ENCODE measurements around the gene TRAPPC3.
A peak's percentile ranks its signal among the peaks of the same experiment; 100 is the strongest.
"Not testable (repeated sequence)": the region's sequence is repeated elsewhere in the genome, so short reads cannot be mapped to it uniquely, and the experiment has no call there.

Gene TRAPPC3

GRCh38 chr1:36149237-36149972, at the start of gene TRAPPC3:
Gene TRAPPC3, minus strand, starts transcription at chr1:36149486. Its CDS starts 108 bp downstream, at chr1:36149378.
- peaks cover 22% of the 10 kb centered on the region for H3K4me1 ChIP-seq (ENCODE audit: control insufficient read depth, insufficient read depth, low read length)
- peak within 1 kb of the TSS; percentile 90 for H3K27ac ChIP-seq (ENCODE audit: low read depth, low read length)
- H3K27me3 ChIP-seq (ENCODE audit: control insufficient read depth, insufficient read depth, low read length): peaks cover 25% of the 10 kb centered on the region
- H3K4me3 ChIP-seq (ENCODE audit: low read depth, low read length): peak within 1 kb of the TSS; percentile 81
- H3K9ac ChIP-seq (ENCODE audit: low read depth, low read length): peak within 1 kb of the TSS; percentile 80
- H3K9me3 ChIP-seq (ENCODE audit: control insufficient read depth, insufficient read depth, low read length): no peaks in the 10 kb centered on the region
- H3K36me3 ChIP-seq (ENCODE audit: control insufficient read depth, insufficient read depth, low read length): peaks cover 2% of the 10 kb centered on the region; the same call in 1 of the 2 replicates

GRCh38 chr1:36198641-36199040, 49.4 kb upstream of the TRAPPC3 start:
- H3K4me3 ChIP-seq (ENCODE audit: low read depth, low read length): no peak overlapping the region
- H3K36me3 ChIP-seq (ENCODE audit: control insufficient read depth, insufficient read depth, low read length): no peaks in the 10 kb centered on the region
- no peaks in the 10 kb centered on the region for H3K9me3 ChIP-seq (ENCODE audit: control insufficient read depth, insufficient read depth, low read length)
- H3K27me3 ChIP-seq (ENCODE audit: control insufficient read depth, insufficient read depth, low read length): no peaks in the 10 kb centered on the region
- no peaks in the 10 kb centered on the region for H3K4me1 ChIP-seq (ENCODE audit: control insufficient read depth, insufficient read depth, low read length)
- H3K27ac ChIP-seq (ENCODE audit: low read depth, low read length): no peak overlapping the region
- H3K9ac ChIP-seq (ENCODE audit: low read depth, low read length): no peak overlapping the region

GRCh38 chr1:36196805-36197204, 47.5 kb upstream of the TRAPPC3 start:
- not testable (repeated sequence) for H3K9me3 ChIP-seq (ENCODE audit: control insufficient read depth, insufficient read depth, low read length); H3K27ac ChIP-seq (ENCODE audit: low read depth, low read length); H3K4me3 ChIP-seq (ENCODE audit: low read depth, low read length); H3K27me3 ChIP-seq (ENCODE audit: control insufficient read depth, insufficient read depth, low read length); H3K36me3 ChIP-seq (ENCODE audit: control insufficient read depth, insufficient read depth, low read length); H3K4me1 ChIP-seq (ENCODE audit: control insufficient read depth, insufficient read depth, low read length); H3K9ac ChIP-seq (ENCODE audit: low read depth, low read length)

GRCh38 chr1:36187800-36188593, 38.7 kb upstream of the TRAPPC3 start:
- Histone ChIP-seq H3K4me1 (ENCODE audit: control insufficient read depth, insufficient read depth, low read length) (peaks cover 6% of the 10 kb centered on the region; the same call in 1 of the 2 replicates), H3K27ac (ENCODE audit: low read depth, low read length) (peak overlapping the region; percentile 71), H3K9ac (ENCODE audit: low read depth, low read length) (no peak overlapping the region)

DNA sequence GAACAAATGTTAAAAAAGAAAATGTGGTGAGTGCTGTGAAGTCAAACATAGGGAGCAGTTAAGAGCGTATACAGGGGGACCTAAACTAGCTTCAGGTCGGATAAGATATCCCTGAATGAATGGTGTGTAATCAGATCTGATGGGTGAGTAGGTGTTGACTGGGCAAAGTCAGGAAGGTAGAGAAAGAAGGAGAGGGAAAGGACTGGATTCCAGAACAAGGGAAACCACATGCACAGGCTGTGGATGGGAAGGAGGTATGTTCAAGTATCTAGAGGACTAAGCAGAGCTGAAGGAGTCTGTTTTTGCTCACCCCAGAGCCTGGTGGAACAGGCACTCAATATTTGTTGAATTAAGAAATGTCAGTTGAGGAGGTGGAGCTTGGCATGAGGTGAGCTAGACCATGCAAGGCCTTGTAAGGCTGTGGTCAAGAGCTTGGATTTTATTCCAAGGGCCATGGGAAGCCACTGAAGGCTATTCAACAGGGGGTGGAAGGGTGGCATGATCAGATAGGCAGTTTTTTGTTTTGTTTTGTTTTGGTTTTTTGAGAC, 34.1 kb upstream of the TRAPPC3 start:
- Histone ChIP-seq H3K36me3 (ENCODE audit: control insufficient read depth, insufficient read depth, low read length) (peaks cover 24% of the 10 kb centered on the region), H3K9me3 (ENCODE audit: control insufficient read depth, insufficient read depth, low read length) (no peaks in the 10 kb centered on the region), H3K27ac (ENCODE audit: low read depth, low read length) (peak overlapping the region; percentile 9), H3K27me3 (ENCODE audit: control insufficient read depth, insufficient read depth, low read length) (no peaks in the 10 kb centered on the region), H3K4me3 (ENCODE audit: low read depth, low read length) (no peak overlapping the region), H3K4me1 (ENCODE audit: control insufficient read depth, insufficient read depth, low read length) (peaks cover 6% of the 10 kb centered on the region; the same call in 1 of the 2 replicates), H3K9ac (ENCODE audit: low read depth, low read length) (no peak overlapping the region)

More at GRCh38 chr1:36187800-36188593, 38.7 kb upstream of the TRAPPC3 start:
- Histone ChIP-seq H3K9me3 (ENCODE audit: control insufficient read depth, insufficient read depth, low read length) (no peaks in the 10 kb centered on the region), H3K27me3 (ENCODE audit: control insufficient read depth, insufficient read depth, low read length) (no peaks in the 10 kb centered on the region), H3K36me3 (ENCODE audit: control insufficient read depth, insufficient read depth, low read length) (no peaks in the 10 kb centered on the region), H3K4me3 (ENCODE audit: low read depth, low read length) (no peak overlapping the region; the same call in 1 of the 2 replicates)

- peaks cover 24% of the 10 kb centered on the region for H3K36me3 ChIP-seq (ENCODE audit: control insufficient read depth, insufficient read depth, low read length)
- H3K4me1 ChIP-seq (ENCODE audit: control insufficient read depth, insufficient read depth, low read length): peaks cover 2% of the 10 kb centered on the region; the same call in 1 of the 2 replicates
- peak overlapping the region; percentile 9 for H3K27ac ChIP-seq (ENCODE audit: low read depth, low read length)
- no peaks in the 10 kb centered on the region for H3K9me3 ChIP-seq (ENCODE audit: control insufficient read depth, insufficient read depth, low read length)
- no peak overlapping the region for H3K4me3 ChIP-seq (ENCODE audit: low read depth, low read length)
- no peaks in the 10 kb centered on the region for H3K27me3 ChIP-seq (ENCODE audit: control insufficient read depth, insufficient read depth, low read length)
- H3K9ac ChIP-seq (ENCODE audit: low read depth, low read length): no peak overlapping the region
These were observed 33.4 kb upstream of the TRAPPC3 start for GRCh38 chr1:36182734-36183133.

DNA sequence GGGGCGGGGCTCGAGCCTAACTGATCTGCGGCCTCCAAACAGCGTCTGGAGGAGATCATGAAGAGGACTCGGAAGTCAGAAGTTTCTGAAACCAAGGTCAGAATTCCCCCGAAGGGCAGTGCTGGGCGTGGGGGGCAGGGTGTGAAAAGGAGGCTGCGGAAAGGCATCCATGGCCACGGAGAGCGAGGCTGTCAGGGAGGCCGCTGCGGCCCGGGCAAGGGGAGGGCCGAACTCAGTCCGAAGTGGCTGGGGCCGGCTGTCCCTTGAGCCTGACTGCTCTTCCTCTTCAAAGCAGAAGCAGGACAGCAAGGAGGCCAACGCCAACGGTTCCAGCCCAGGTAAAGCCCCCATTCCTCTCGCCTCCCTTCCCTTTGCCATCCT, 29.9 kb upstream of the TRAPPC3 start:
- Histone ChIP-seq H3K9me3 (ENCODE audit: control insufficient read depth, insufficient read depth, low read length) (no peaks in the 10 kb centered on the region), H3K27ac (ENCODE audit: low read depth, low read length) (no peak overlapping the region), H3K9ac (ENCODE audit: low read depth, low read length) (no peak overlapping the region), H3K27me3 (ENCODE audit: control insufficient read depth, insufficient read depth, low read length) (no peaks in the 10 kb centered on the region), H3K36me3 (ENCODE audit: control insufficient read depth, insufficient read depth, low read length) (peaks cover 32% of the 10 kb centered on the region), H3K4me1 (ENCODE audit: control insufficient read depth, insufficient read depth, low read length) (peaks cover 13% of the 10 kb centered on the region), H3K4me3 (ENCODE audit: low read depth, low read length) (no peak overlapping the region)

DNA sequence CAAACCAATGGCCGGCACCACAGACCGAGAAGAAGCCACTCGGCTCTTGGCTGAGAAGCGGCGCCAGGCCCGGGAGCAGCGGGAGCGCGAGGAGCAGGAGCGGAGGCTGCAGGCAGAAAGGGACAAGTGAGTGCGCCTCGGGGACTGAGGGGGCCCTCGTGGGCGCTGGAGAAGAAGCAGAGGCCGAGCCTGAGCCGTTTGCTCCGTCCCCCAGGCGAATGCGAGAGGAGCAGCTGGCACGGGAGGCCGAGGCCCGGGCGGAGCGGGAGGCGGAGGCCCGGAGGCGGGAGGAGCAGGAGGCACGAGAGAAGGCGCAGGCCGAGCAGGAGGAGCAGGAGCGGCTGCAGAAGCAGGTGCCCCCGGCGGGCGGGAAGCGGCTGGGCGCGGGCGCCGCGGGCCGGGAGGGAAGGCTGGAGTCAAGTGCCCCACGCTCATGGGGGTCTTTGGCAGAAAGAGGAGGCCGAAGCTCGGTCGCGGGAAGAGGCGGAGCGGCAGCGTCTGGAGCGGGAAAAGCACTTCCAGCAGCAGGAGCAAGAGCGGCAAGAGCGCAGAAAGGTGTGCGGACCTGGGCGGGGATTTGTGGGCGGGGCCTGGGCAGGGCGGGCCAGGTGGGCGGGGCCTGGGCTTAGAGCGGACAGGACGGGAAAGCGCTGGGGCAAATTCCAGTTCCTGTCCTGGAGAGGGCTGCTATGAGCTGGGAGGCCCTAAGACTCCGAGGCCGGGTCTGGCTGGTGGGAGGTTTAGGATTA, 29.4 kb upstream of the TRAPPC3 start:
- Histone ChIP-seq H3K27ac (ENCODE audit: low read depth, low read length) (peak overlapping the region; percentile 73), H3K9me3 (ENCODE audit: control insufficient read depth, insufficient read depth, low read length) (no peaks in the 10 kb centered on the region), H3K4me3 (ENCODE audit: low read depth, low read length) (peak overlapping the region; percentile 63), H3K4me1 (ENCODE audit: control insufficient read depth, insufficient read depth, low read length) (peaks cover 13% of the 10 kb centered on the region), H3K36me3 (ENCODE audit: control insufficient read depth, insufficient read depth, low read length) (peaks cover 38% of the 10 kb centered on the region), H3K27me3 (ENCODE audit: control insufficient read depth, insufficient read depth, low read length) (no peaks in the 10 kb centered on the region), H3K9ac (ENCODE audit: low read depth, low read length) (peak overlapping the region; percentile 33; the same call in 1 of the 2 replicates)

- Histone ChIP-seq H3K27ac (ENCODE audit: low read depth, low read length) (peak overlapping the region; percentile 73), H3K4me3 (ENCODE audit: low read depth, low read length) (peak overlapping the region; percentile 63), H3K36me3 (ENCODE audit: control insufficient read depth, insufficient read depth, low read length) (peaks cover 46% of the 10 kb centered on the region), H3K27me3 (ENCODE audit: control insufficient read depth, insufficient read depth, low read length) (no peaks in the 10 kb centered on the region), H3K9me3 (ENCODE audit: control insufficient read depth, insufficient read depth, low read length) (no peaks in the 10 kb centered on the region), H3K4me1 (ENCODE audit: control insufficient read depth, insufficient read depth, low read length) (peaks cover 13% of the 10 kb centered on the region), H3K9ac (ENCODE audit: low read depth, low read length) (no peak overlapping the region)
These were observed 28.5 kb upstream of the TRAPPC3 start for GRCh38 chr1:36177589-36178431.
